GM18870 (cell line): ENCODE measurements around the gene GRAMD2B.

Experiments used
- ATAC-seq: cut with Tn5 transposase; IDR thresholded peaks from one replicate; pipeline ENCODE4 v1.9.1; 2021; ENCODE audit warnings: moderate library complexity; ENCODE audit not compliant: unreplicated experiment

Gene GRAMD2B

GRCh38 chr5:126534553-126534952 is 111.3 kb downstream of the GRAMD2B start:
- ATAC-seq: no peak

GRCh38 chr5:126535856-126536545 is 112.8 kb downstream of the GRAMD2B start:
- ATAC-seq: no peak

DNA sequence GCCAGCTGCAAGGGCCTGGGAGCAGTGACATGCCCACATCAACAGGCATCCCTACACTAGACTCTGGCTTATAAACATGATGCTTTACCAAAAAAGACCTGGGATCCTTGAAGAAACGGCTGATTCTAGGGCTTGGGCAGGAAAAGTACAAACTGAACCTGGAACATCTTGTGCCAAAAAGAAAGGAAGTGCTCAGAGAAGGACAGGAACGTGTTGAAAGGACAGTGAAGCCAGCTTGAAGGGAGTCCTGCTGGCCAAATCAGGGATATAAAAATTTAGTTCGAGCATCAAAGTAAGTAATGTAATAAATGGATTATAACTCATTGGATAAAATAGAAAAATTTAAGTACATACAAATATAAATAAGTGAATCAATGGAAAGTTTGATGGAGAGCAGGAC is 113.7 kb downstream of the GRAMD2B start:
- ATAC-seq: no peak

DNA sequence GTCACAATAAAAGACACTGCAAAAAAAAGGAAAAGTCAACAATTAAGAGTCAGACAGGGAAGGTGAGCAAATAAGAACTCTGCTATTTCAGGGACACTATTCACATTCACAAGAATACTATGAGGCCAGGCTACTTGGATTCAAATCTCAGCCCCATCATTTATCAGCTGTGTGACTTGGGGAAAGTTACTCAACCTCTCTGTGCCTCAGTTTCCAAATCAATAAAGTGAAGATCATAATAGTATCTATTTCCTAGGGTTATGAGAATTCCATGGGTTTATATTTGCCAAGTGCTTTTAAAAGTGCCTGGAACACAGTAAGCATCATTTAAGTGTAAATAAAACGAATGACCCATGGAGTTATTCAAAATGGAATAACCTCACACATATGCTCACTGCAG is 115.4 kb downstream of the GRAMD2B start:
- no peak for ATAC-seq

GRCh38 chr5:126540631-126541030 is 117.4 kb downstream of the GRAMD2B start:
- ATAC-seq: no peak

DNA sequence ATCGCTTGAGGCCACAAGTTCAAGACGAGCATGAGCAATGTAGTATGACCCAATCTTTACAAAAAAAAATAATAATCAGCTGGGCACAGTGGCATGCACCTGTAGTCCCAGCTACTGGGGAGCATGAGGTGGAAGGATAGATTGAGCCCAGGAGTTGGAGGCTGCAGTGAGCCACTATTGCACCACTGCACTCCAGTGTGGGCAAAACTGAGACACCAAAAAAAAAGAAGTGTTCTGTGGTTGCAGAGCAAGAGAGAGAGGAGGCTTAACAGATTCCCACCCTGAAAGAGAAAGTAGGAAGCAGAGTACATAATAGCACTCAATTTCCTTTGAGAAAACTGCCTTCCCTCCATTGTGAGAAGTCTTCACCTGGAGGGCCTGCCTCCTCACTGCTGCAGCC is 119.2 kb downstream of the GRAMD2B start:
- ATAC-seq: no peak

GRCh38 chr5:126543009-126543408 is 119.8 kb downstream of the GRAMD2B start:
- ATAC-seq: no peak

- ATAC-seq: no peak
These were observed 120.5 kb downstream of the GRAMD2B start for GRCh38 chr5:126543660-126544059.
